GM19035 (cell line): ENCODE data around the gene PRKACB.
"Not testable (repeated sequence)": the region's sequence is repeated elsewhere in the genome, so short reads cannot be mapped to it uniquely, and the experiment has no call there.

ENCODE experiments used
- ATAC-seq: cut with Tn5 transposase; IDR thresholded peaks from one replicate; pipeline ENCODE4 v1.9.1; 2021; ENCODE audit not compliant: unreplicated experiment

PRKACB gene

GRCh38 chr1:84214115-84214956, 70.3 kb downstream of the PRKACB start:
- ATAC-seq: no peak

GRCh38 chr1:84217239-84217638, 73.2 kb downstream of the PRKACB start:
- ATAC-seq: no peak

- ATAC-seq: no peak
Observed at GRCh38 chr1:84223751-84224432, 79.8 kb downstream of the PRKACB start.

GRCh38 chr1:84224905-84225304, 80.8 kb downstream of the PRKACB start:
- no peak for ATAC-seq

- no peak for ATAC-seq
Observed at GRCh38 chr1:84225646-84226045, 81.6 kb downstream of the PRKACB start.

GRCh38 chr1:84232676-84233075, 88.6 kb downstream of the PRKACB start:
- not testable (repeated sequence) for ATAC-seq

- ATAC-seq: no peak
Observed at GRCh38 chr1:84236256-84236655, 92.2 kb downstream of the PRKACB start.

GRCh38 chr1:84242641-84243040, 98.6 kb downstream of the PRKACB start:
- ATAC-seq: no peak

GRCh38 chr1:84245563-84245962, 101.5 kb downstream of the PRKACB start:
- ATAC-seq: no peak

- no peak for ATAC-seq
Observed at GRCh38 chr1:84246213-84246612, 102.1 kb downstream of the PRKACB start.

- peak; percentile 81 for ATAC-seq
Observed at GRCh38 chr1:84247425-84248220, 103.6 kb downstream of the PRKACB start.

- no peak for ATAC-seq
Observed at GRCh38 chr1:84250668-84251067, 106.6 kb downstream of the PRKACB start.

GRCh38 chr1:84253036-84253435, 109.0 kb downstream of the PRKACB start:
- ATAC-seq: no peak

- ATAC-seq: no peak
Observed at GRCh38 chr1:84253891-84254290, 109.8 kb downstream of the PRKACB start.

- ATAC-seq: no peak
Observed at GRCh38 chr1:84254703-84255238, 110.7 kb downstream of the PRKACB start.

- no peak for ATAC-seq
Observed at GRCh38 chr1:84255582-84255981, 111.5 kb downstream of the PRKACB start.

- no peak for ATAC-seq
Observed at GRCh38 chr1:84257617-84258016, 113.5 kb downstream of the PRKACB start.

GRCh38 chr1:84259376-84259775, 115.3 kb downstream of the PRKACB start:
- no peak for ATAC-seq

GRCh38 chr1:84259989-84260388, 115.9 kb downstream of the PRKACB start:
- no peak for ATAC-seq

- no peak for ATAC-seq
Observed at GRCh38 chr1:84260852-84261518, 116.9 kb downstream of the PRKACB start.

GRCh38 chr1:84264961-84265360, 120.9 kb downstream of the PRKACB start:
- no peak for ATAC-seq
